HEK293 (cell line): ENCODE results near the gene SLC10A6.

Source experiments
- CTCF ChIA-PET: fragments of 350-600 bp; formaldehyde crosslinking; extraction: SDS; loops from one replicate; lab custom pipeline; 2021; ENCODE audit warnings: antibody characterized with exemption; lab: Yijun Ruan, JAX
- POLR2A ChIA-PET: fragments of 300-600 bp; formaldehyde crosslinking; extraction: SDS; loops from one replicate; lab custom pipeline; 2020; ENCODE audit warnings: antibody characterized with exemption, inconsistent platforms; lab: Yijun Ruan, JAX
- H3K27ac ChIP-seq: fragments of 200-500 bp; sonication (Bioruptor generic); 2 replicates; pipeline ENCODE4 v1.5.1; 2014; ENCODE audit warnings: low read depth, low read length, control low read depth, inconsistent platforms; ENCODE audit errors: extremely low read depth
- H3K36me3 ChIP-seq, 2 experiments: fragments of 200-500 bp in 1 of 2; sonication (Bioruptor generic) in 1 of 2; 1 replicate in 1 of 2; 2 replicates in 1 of 2; pipeline ENCODE4 v1.5.1; 2014 to 2017; ENCODE audit warnings: inconsistent platforms in 2 of 2, low read length in 2 of 2; ENCODE audit not compliant: control insufficient read depth in 2 of 2, insufficient read depth in 1 of 2
- H3K4me1 ChIP-seq: fragments of 200-500 bp; sonication (Bioruptor generic); 2 replicates; pipeline ENCODE4 v1.5.1; 2014; ENCODE audit warnings: mild to moderate bottlenecking, low read length, inconsistent platforms; ENCODE audit not compliant: control insufficient read depth, insufficient read depth
- H3K4me3 ChIP-seq: 2 replicates; pipeline ENCODE4 v1.5.1; 2011; ENCODE audit warnings: low read depth, mild to moderate bottlenecking, control low read depth, low read length, moderate library complexity
- H3K9me3 ChIP-seq: fragments of 200-500 bp; sonication (Bioruptor generic); 2 replicates; pipeline ENCODE4 v1.5.1; 2014; ENCODE audit warnings: low read depth, low read length, inconsistent platforms; ENCODE audit not compliant: control insufficient read depth, insufficient read depth
- IKZF3 ChIP-seq: fragments of 450-650 bp; IDR thresholded peaks from 2 replicates; pipeline ENCODE4 v1.5.0; 2018; ENCODE audit warnings: missing biosample characterization, mild to moderate bottlenecking, missing genetic modification characterization, moderate library complexity
- KLF16 ChIP-seq: fragments of 450-650 bp; formaldehyde crosslinking; IDR thresholded peaks from 2 replicates; pipeline ENCODE4 v1.5.1; 2017; ENCODE audit warnings: missing biosample characterization, missing genetic modification characterization
- KLF8 ChIP-seq: fragments of 450-650 bp; formaldehyde crosslinking; IDR thresholded peaks from 2 replicates; pipeline ENCODE4 v1.5.1; 2016; ENCODE audit warnings: missing biosample characterization, missing genetic modification characterization
- MZF1 ChIP-seq: fragments of 450-650 bp; formaldehyde crosslinking; IDR thresholded peaks from 2 replicates; pipeline ENCODE4 v1.5.1; 2017; ENCODE audit warnings: missing biosample characterization, missing genetic modification characterization, borderline replicate concordance
- PRDM4 ChIP-seq: fragments of 450-650 bp; formaldehyde crosslinking; IDR thresholded peaks from 2 replicates; pipeline ENCODE4 v1.5.1; 2017; ENCODE audit warnings: missing biosample characterization, missing genetic modification characterization
- REST ChIP-seq: fragments of 450-650 bp; formaldehyde crosslinking; IDR thresholded peaks from 2 replicates; pipeline ENCODE4 v1.5.1; 2016; ENCODE audit warnings: missing biosample characterization, missing genetic modification characterization
- SETDB1 ChIP-seq: IDR thresholded peaks from one replicate; pipeline ENCODE4 v1.6.1; 2017; ENCODE audit warnings: mild to moderate bottlenecking, low read length, moderate library complexity, mixed read lengths; ENCODE audit not compliant: insufficient read length
- TRIM28 ChIP-seq: IDR thresholded peaks from 2 replicates; pipeline ENCODE4 v1.6.1; 2011; ENCODE audit warnings: low read length, control low read depth, borderline replicate concordance
- TSHZ1 ChIP-seq: fragments of 450-650 bp; formaldehyde crosslinking; IDR thresholded peaks from 2 replicates; pipeline ENCODE4 v1.5.1; 2016; ENCODE audit warnings: missing biosample characterization, missing genetic modification characterization, borderline replicate concordance
- YY2 ChIP-seq: fragments of 450-650 bp; formaldehyde crosslinking; IDR thresholded peaks from 2 replicates; pipeline ENCODE4 v1.5.1; 2016; ENCODE audit warnings: missing biosample characterization, missing genetic modification characterization
- ZFP37 ChIP-seq: fragments of 450-650 bp; formaldehyde crosslinking; IDR thresholded peaks from 2 replicates; pipeline ENCODE4 v1.5.1; 2016; ENCODE audit warnings: missing biosample characterization, missing genetic modification characterization
- ZNF138 ChIP-seq: fragments of 450-650 bp; formaldehyde crosslinking; IDR thresholded peaks from 2 replicates; pipeline ENCODE4 v1.5.1; 2016; ENCODE audit warnings: missing biosample characterization, missing genetic modification characterization, borderline replicate concordance
- ZNF175 ChIP-seq: fragments of 450-650 bp; formaldehyde crosslinking; IDR thresholded peaks from 2 replicates; pipeline ENCODE4 v1.5.1; 2016; ENCODE audit warnings: missing biosample characterization, missing genetic modification characterization
- ZNF202 ChIP-seq: fragments of 450-650 bp; formaldehyde crosslinking; IDR thresholded peaks from 2 replicates; pipeline ENCODE4 v1.5.1; 2016; ENCODE audit warnings: missing biosample characterization, missing genetic modification characterization, borderline replicate concordance
- ZNF214 ChIP-seq: fragments of 450-650 bp; formaldehyde crosslinking; IDR thresholded peaks from 2 replicates; pipeline ENCODE4 v1.5.1; 2017; ENCODE audit warnings: missing biosample characterization, mild to moderate bottlenecking, missing genetic modification characterization, borderline replicate concordance
- ZNF341 ChIP-seq: fragments of 450-650 bp; formaldehyde crosslinking; IDR thresholded peaks from 2 replicates; pipeline ENCODE4; 2016; ENCODE audit warnings: low read depth, missing biosample characterization, missing genetic modification characterization
- ZNF350 ChIP-seq: fragments of 450-650 bp; formaldehyde crosslinking; IDR thresholded peaks from 2 replicates; pipeline ENCODE4 v1.5.0; 2017; ENCODE audit warnings: missing biosample characterization, mild to moderate bottlenecking, missing genetic modification characterization
- ZNF596 ChIP-seq: fragments of 450-650 bp; IDR thresholded peaks from 2 replicates; pipeline ENCODE4 v1.5.0; 2018; ENCODE audit warnings: missing biosample characterization, mild to moderate bottlenecking, missing genetic modification characterization, moderate library complexity
- ZNF704 ChIP-seq: fragments of 450-650 bp; formaldehyde crosslinking; IDR thresholded peaks from 2 replicates; pipeline ENCODE4 v1.5.1; 2016; ENCODE audit warnings: missing biosample characterization, missing genetic modification characterization
- ZNF791 ChIP-seq: fragments of 450-650 bp; formaldehyde crosslinking; IDR thresholded peaks from 2 replicates; pipeline ENCODE4 v1.5.1; 2016; ENCODE audit warnings: missing biosample characterization, missing genetic modification characterization
- ZSCAN16 ChIP-seq: fragments of 450-650 bp; formaldehyde crosslinking; IDR thresholded peaks from 2 replicates; pipeline ENCODE4 v1.5.1; 2016; ENCODE audit warnings: missing biosample characterization, missing genetic modification characterization

Gene SLC10A6

GRCh38 chr4:86879641-86880040 is 30.5 kb upstream of the SLC10A6 start:
- Histone ChIP-seq H3K4me3 (no peak overlapping the region), H3K4me1 (no peaks in the 10 kb centered on the region), H3K27ac (no peak overlapping the region), H3K9me3 (no peaks in the 10 kb centered on the region), H3K36me3 (no peaks in the 10 kb centered on the region)
- ChIA-PET CTCF (no interaction called here), POLR2A (no interaction called here)
- no peak for TF ChIP-seq ZNF350 (tag by site-specific recombination)
- TF ChIP-seq IKZF3 (tag by site-specific recombination) = no peak
- TF ChIP-seq ZNF175 = no peak
- TF ChIP-seq MZF1 (tag by site-specific recombination) = no peak
- TF ChIP-seq REST (tag by site-specific recombination) = no peak
- no peak for TF ChIP-seq ZNF596
- peak; percentile 99 for TF ChIP-seq ZNF791
- TF ChIP-seq SETDB1 = peak; percentile 97
- peak; percentile 75; the same call in 1 of the 2 replicates for TF ChIP-seq TRIM28

GRCh38 chr4:86878640-86879039 is 29.5 kb upstream of the SLC10A6 start:
- ChIA-PET POLR2A (no interaction called here), CTCF (interaction anchor here (0.6 kb wide), 1 partner anchor 21 kb away, joined by 4 read pairs; no protein-coding TSS in a partner anchor)
- no peak for TF ChIP-seq KLF8
- no peak for TF ChIP-seq ZFP37 (tag by site-specific recombination)
- no peak overlapping the region for H3K27ac ChIP-seq
- H3K4me3 ChIP-seq = no peak overlapping the region
- H3K4me1 ChIP-seq = no peaks in the 10 kb centered on the region
- H3K9me3 ChIP-seq = no peaks in the 10 kb centered on the region
- no peaks in the 10 kb centered on the region for H3K36me3 ChIP-seq

- Histone ChIP-seq H3K36me3 (no peaks in the 10 kb centered on the region), H3K4me3 (no peak overlapping the region), H3K4me1 (no peaks in the 10 kb centered on the region), H3K27ac (no peak overlapping the region), H3K9me3 (no peaks in the 10 kb centered on the region)
- ChIA-PET POLR2A (no interaction called here), CTCF (no interaction called here)
- TF ChIP-seq ZNF350 (tag by site-specific recombination) (no peak), YY2 (tag by site-specific recombination) (no peak), PRDM4 (tag by site-specific recombination) (no peak), TSHZ1 (tag by site-specific recombination) (no peak), ZNF214 (no peak), ZNF704 (tag by site-specific recombination) (no peak), ZNF202 (tag by site-specific recombination) (no peak), ZNF138 (tag by site-specific recombination) (no peak), ZNF341 (no peak), ZSCAN16 (tag by site-specific recombination) (no peak), KLF16 (tag by site-specific recombination) (no peak)
These were observed 27.9 kb upstream of the SLC10A6 start for GRCh38 chr4:86876894-86877685.
